ENCODE measurements around the gene TCOF1. TPM values are rescaled to one million over a fixed set of nuclear protein-coding genes. Genes with fewer than 3 reads are reported as not detected.

TCOF1 gene
- total RNA-seq, 1 experiment from 2014 or later, result 75.3 TPM

- TF ChIP-seq CTCF (conservative IDR thresholded peaks at IDR 0.05) (no peak), EZH2 (IDR thresholded peaks at IDR 0.05; ENCODE audit: low read depth) (no peak)
- no peak overlapping the region for H3K4me2 ChIP-seq
- CTCF ChIA-PET, result interaction anchor here (0.7 kb wide), 1 partner anchor 141 kb away, joined by 3 read pairs; no protein-coding TSS in a partner anchor
- DNase-seq, result no peak
- H3K27ac ChIP-seq, result no peak overlapping the region
- H4K20me1 ChIP-seq (ENCODE audit: insufficient read depth), result no peaks in the 10 kb centered on the region
- POLR2A ChIA-PET (ENCODE audit: unreplicated experiment), result no interaction called here
- H3K79me2 ChIP-seq (ENCODE audit: low read depth), result no peaks in the 10 kb centered on the region
- BruUV-seq (replicated peaks), result no TSS peak
- H3K4me3 ChIP-seq, result no peak overlapping the region
- H3K9me3 ChIP-seq (ENCODE audit: insufficient read depth, low read depth), result no peaks in the 10 kb centered on the region
- no peaks in the 10 kb centered on the region for H3K36me3 ChIP-seq (ENCODE audit: low read depth)
- H2AFZ ChIP-seq, result no peak overlapping the region
- no peaks in the 10 kb centered on the region for H3K27me3 ChIP-seq (ENCODE audit: insufficient read depth, low read depth)
- no peaks in the 10 kb centered on the region for H3F3A ChIP-seq (ENCODE audit: insufficient read depth, low read depth)
- intact Hi-C loops (cut with micrococcal nuclease; ENCODE audit: unreplicated experiment), result loop anchor here (5.0 to 10.0 kb wide), 4 partner anchors 50 to 718 kb away; partner anchors contain the start of gene ARSI
- H3K9me2 ChIP-seq (ENCODE audit: insufficient read depth), result no peaks in the 10 kb centered on the region
- peaks cover 9% of the 10 kb centered on the region for H3K4me1 ChIP-seq (replicated peaks; ENCODE audit: insufficient read depth)
Observed at GRCh38 chr5:150352244-150353031, 5.1 kb upstream of the TCOF1 start.

GRCh38 chr5:150353032-150353675 lies 4.3 kb upstream of the TCOF1 start:
- no TSS peak for BruUV-seq (replicated peaks)
- peaks cover 6% of the 10 kb centered on the region for H3K79me2 ChIP-seq (ENCODE audit: low read depth)
- H3K27ac ChIP-seq, result no peak overlapping the region
- POLR2A ChIA-PET (ENCODE audit: unreplicated experiment), result no interaction called here
- H4K20me1 ChIP-seq (ENCODE audit: insufficient read depth), result no peaks in the 10 kb centered on the region
- CTCF ChIA-PET, result interaction anchor here (0.7 kb wide), 1 partner anchor 142 kb away, joined by 3 read pairs; no protein-coding TSS in a partner anchor
- no peaks in the 10 kb centered on the region for H3K27me3 ChIP-seq (ENCODE audit: insufficient read depth, low read depth)
- intact Hi-C loops (cut with micrococcal nuclease; ENCODE audit: unreplicated experiment), result loop anchor here (5.0 to 10.0 kb wide), 4 partner anchors 51 to 718 kb away; partner anchors contain the start of gene ARSI
- peaks cover 9% of the 10 kb centered on the region for H3K4me1 ChIP-seq (replicated peaks; ENCODE audit: insufficient read depth)
- no peaks in the 10 kb centered on the region for H3F3A ChIP-seq (ENCODE audit: insufficient read depth, low read depth)
- H3K9me2 ChIP-seq (ENCODE audit: insufficient read depth), result no peaks in the 10 kb centered on the region
- no peak overlapping the region for H3K4me2 ChIP-seq
- no peak overlapping the region for H2AFZ ChIP-seq
- H3K4me3 ChIP-seq, result no peak overlapping the region
- H3K36me3 ChIP-seq (ENCODE audit: low read depth), result no peaks in the 10 kb centered on the region
- no peak for DNase-seq
- no peaks in the 10 kb centered on the region for H3K9me3 ChIP-seq (ENCODE audit: insufficient read depth, low read depth)
- no peak for TF ChIP-seq CTCF (conservative IDR thresholded peaks at IDR 0.05)
- TF ChIP-seq EZH2 (IDR thresholded peaks at IDR 0.05; ENCODE audit: low read depth), result no peak

GRCh38 chr5:150355791-150356190 lies 1.7 kb upstream of the TCOF1 start:
- ChIA-PET CTCF (no interaction called here), POLR2A (ENCODE audit: unreplicated experiment) (no interaction called here)
- H3K9me2 ChIP-seq (ENCODE audit: insufficient read depth), result no peaks in the 10 kb centered on the region
- TF ChIP-seq CTCF (conservative IDR thresholded peaks at IDR 0.05) (no peak), EZH2 (IDR thresholded peaks at IDR 0.05; ENCODE audit: low read depth) (no peak)
- H3K27me3 ChIP-seq (ENCODE audit: insufficient read depth, low read depth), result no peaks in the 10 kb centered on the region
- 0 out of 2 replicates have a peak, but pooled peaks cover 11% of the 10 kb centered on the region for H4K20me1 ChIP-seq (ENCODE audit: insufficient read depth)
- no peak overlapping the region for H3K4me2 ChIP-seq
- no peak for DNase-seq
- H2AFZ ChIP-seq, result no peak overlapping the region
- no peaks in the 10 kb centered on the region for H3K36me3 ChIP-seq (ENCODE audit: low read depth)
- H3K27ac ChIP-seq, result no peak overlapping the region
- H3F3A ChIP-seq (ENCODE audit: insufficient read depth, low read depth), result no peaks in the 10 kb centered on the region
- no TSS peak for BruUV-seq (replicated peaks)
- intact Hi-C loops (cut with micrococcal nuclease; ENCODE audit: unreplicated experiment), result loop anchor here (5.0 to 10.0 kb wide), 3 partner anchors 82 to 721 kb away; no protein-coding TSS in a partner anchor
- no peaks in the 10 kb centered on the region for H3K9me3 ChIP-seq (ENCODE audit: insufficient read depth, low read depth)
- no peak overlapping the region for H3K4me3 ChIP-seq
- H3K79me2 ChIP-seq (ENCODE audit: low read depth), result peaks cover 29% of the 10 kb centered on the region
- H3K4me1 ChIP-seq (replicated peaks; ENCODE audit: insufficient read depth), result peaks cover 17% of the 10 kb centered on the region

Measured in PC-9 (cell line).